ENCODE results near the gene TMSB10. TPM values are rescaled to one million over a fixed set of nuclear protein-coding genes. Genes with fewer than 3 reads are reported as not detected.

TMSB10 gene
- total and polyA plus RNA-seq, 2 donors (not counting 1 experiment from before 2014, with no cell fraction given) = 885 to 5,410 TPM

DNA sequence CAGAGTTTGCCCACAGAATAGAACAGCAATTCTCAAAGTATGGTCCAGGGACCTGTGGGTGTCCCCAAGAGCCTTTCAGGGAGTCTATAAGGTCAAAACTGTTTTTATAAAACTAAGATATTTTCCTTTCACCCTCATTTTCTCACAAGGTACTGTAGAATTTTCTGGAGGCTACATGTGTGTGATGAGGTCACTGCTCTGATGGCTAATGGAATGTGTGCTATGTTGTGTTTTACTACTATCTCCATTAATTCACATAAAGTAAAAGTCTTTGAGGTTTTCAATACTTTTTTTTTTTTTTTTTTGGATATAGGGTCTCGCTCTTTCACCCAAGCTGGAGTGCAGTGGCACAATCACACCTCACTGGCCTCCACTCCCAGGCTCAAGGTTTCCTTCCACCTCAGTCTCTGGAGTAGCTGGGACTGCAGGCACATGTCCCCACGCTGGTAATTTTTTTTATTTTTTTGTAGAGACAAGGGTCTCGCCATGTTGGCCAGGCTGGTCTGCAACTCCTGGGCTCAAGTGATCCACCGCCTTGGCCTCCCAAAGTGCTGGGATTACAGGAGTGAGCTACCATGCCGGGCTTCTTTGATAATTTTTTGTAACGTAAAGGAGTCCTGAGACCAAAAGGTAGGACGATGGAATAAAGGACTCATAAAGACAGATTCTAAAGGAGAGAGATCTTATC lies 26.4 kb upstream of the TMSB10 start:
- Mint-ChIP-seq H3K9me3 (ENCODE audit: insufficient read depth) (no peaks in the 10 kb centered on the region), H3K27me3 (no peaks in the 10 kb centered on the region), H3K4me1 (peaks cover 36% of the 10 kb centered on the region), H3K4me3 (peak overlapping the region; percentile 84), H3K27ac (peak overlapping the region; percentile 62)
- Histone ChIP-seq H4K20me1 (ENCODE audit: control insufficient read depth, insufficient read depth, low read length, poor library complexity, severe bottlenecking) (no peaks in the 10 kb centered on the region), H3K9me3 (ENCODE audit: control extremely low read depth in 1 of 3, control insufficient read depth in 2 of 3, insufficient read depth in 1 of 3, low read length in 2 of 3) (no peaks in the 10 kb centered on the region), H3K27me3 (replicated peaks in 1 of 4; ENCODE audit: control extremely low read depth in 1 of 4, control insufficient read depth in 3 of 4, insufficient read depth in 4 of 4, low read length in 3 of 4) (no peaks in the 10 kb centered on the region), H3K4me3 (ENCODE audit: control extremely low read depth in 1 of 5, extremely low read depth in 1 of 5, insufficient read depth in 1 of 5, low read depth in 2 of 5, low read length in 4 of 5) (peak overlapping the region in 2 of 5 experiments; percentile 83 to 98), H3K27ac (ENCODE audit: low read length in 2 of 2) (no peak overlapping the region), H2AFZ (ENCODE audit: insufficient read depth, low read depth, low read length, poor library complexity, severe bottlenecking) (peak overlapping the region; percentile 41), H3K9ac (ENCODE audit: low read length) (peak overlapping the region; percentile 89), H3K79me2 (ENCODE audit: control insufficient read depth, insufficient read depth, low read length) (peaks cover 10% of the 10 kb centered on the region), H3K4me2 (replicated peaks; ENCODE audit: low read depth, low read length, poor library complexity, severe bottlenecking) (peak overlapping the region; percentile 96), H3K36me3 (replicated peaks in 1 of 2; ENCODE audit: control extremely low read depth in 1 of 2, control insufficient read depth in 1 of 2, extremely low read depth in 1 of 2, insufficient read depth in 2 of 2, low read length in 1 of 2) (no peaks in the 10 kb centered on the region), H3K4me1 (ENCODE audit: control insufficient read depth in 2 of 2, insufficient read depth in 2 of 2, low read length in 2 of 2) (peaks cover 16 to 31% of the 10 kb centered on the region in 2 donors)
- TF ChIP-seq, protein P1, sequence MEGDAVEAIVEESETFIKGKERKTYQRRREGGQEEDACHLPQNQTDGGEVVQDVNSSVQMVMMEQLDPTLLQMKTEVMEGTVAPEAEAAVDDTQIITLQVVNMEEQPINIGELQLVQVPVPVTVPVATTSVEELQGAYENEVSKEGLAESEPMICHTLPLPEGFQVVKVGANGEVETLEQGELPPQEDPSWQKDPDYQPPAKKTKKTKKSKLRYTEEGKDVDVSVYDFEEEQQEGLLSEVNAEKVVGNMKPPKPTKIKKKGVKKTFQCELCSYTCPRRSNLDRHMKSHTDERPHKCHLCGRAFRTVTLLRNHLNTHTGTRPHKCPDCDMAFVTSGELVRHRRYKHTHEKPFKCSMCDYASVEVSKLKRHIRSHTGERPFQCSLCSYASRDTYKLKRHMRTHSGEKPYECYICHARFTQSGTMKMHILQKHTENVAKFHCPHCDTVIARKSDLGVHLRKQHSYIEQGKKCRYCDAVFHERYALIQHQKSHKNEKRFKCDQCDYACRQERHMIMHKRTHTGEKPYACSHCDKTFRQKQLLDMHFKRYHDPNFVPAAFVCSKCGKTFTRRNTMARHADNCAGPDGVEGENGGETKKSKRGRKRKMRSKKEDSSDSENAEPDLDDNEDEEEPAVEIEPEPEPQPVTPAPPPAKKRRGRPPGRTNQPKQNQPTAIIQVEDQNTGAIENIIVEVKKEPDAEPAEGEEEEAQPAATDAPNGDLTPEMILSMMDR (IDR thresholded peaks at IDR 0.05) = no peak
- TF ChIP-seq EZH2 (IDR thresholded peaks at IDR 0.05; ENCODE audit: borderline replicate concordance, insufficient read depth, low read depth, low read length, poor library complexity, severe bottlenecking) = no peak
- POLR2A ChIA-PET = interaction anchor here (0.9 to 3.7 kb wide), 4 partner anchors 10 to 68 kb away, joined by 3 to 47 read pairs (median 7); partner anchors contain the start of gene TMSB10
- intact Hi-C loops (cut with micrococcal nuclease) = no loop called here
- 88% methylated on average over 3 of the region's 7 CpGs for WGBS (ENCODE audit: insufficient coverage)
- ATAC-seq (ENCODE audit: low read depth) = no peak
- no peak for DNase-seq
- CTCF ChIA-PET = interaction anchor here (1.0 to 18.2 kb wide), 8 partner anchors 8 to 383 kb away, joined by 3 to 316 read pairs (median 5); partner anchors contain the start of gene TMSB10

All from B cell (primary cell).